GM18508 (cell line): Measurements from ENCODE around the gene SHMT1.
"Not testable (repeated sequence)": the region's sequence is repeated elsewhere in the genome, so short reads cannot be mapped to it uniquely, and the experiment has no call there.

Experiments used
- ATAC-seq: cut with Tn5 transposase; IDR thresholded peaks from one replicate; pipeline ENCODE4 v1.9.1; 2021; ENCODE audit warnings: moderate number of reproducible peaks; ENCODE audit not compliant: insufficient read depth, unreplicated experiment

The SHMT1 gene

GRCh38 chr17:18379246-18380146 is 16.1 kb upstream of the SHMT1 start:
- no peak for ATAC-seq

GRCh38 chr17:18378614-18379013 is 15.3 kb upstream of the SHMT1 start:
- not testable (repeated sequence) for ATAC-seq

GRCh38 chr17:18378205-18378505 is 14.8 kb upstream of the SHMT1 start:
- no peak for ATAC-seq

DNA sequence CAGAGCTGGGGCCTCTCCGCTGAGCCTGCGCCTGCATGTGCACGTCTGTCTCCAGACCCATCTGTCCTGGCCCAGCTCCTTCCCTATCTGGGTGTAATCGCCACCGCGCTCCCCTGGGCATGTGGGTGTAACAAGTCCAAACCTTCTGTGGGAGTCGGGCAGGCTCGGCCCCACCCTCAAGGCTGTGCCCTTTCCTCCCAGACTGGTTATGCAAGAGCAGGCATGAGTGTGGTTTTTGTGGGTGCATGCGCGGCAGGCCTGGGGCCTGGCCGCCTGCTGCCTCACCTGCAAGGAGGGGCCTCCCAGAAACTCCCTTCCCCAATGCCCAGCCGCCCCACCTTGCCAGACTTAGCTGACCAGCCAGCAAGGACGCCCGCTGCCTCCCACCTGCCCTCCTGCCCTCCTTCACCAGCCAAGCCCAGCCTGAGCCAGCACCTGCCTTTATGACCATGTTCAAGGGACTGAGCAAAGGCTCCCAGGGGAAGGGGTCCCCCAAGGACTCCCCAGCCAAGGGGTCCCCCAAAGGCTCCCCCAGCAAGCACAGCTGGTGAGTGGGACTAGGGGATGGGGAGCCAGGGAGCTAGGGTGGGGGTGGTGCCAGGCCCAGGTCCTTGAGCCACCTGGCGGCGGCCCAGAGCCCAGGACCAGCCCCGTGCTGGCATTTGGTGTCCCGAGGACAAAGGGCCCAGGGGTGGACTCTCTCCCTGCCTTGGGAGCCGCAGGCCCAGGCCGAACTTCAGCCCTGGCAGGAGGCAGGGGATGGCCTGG is 14.3 kb upstream of the SHMT1 start, which contains the start of gene EVPLL:
TSS of gene EVPLL (plus strand) at position 342 of the 768 bp plus-strand sequence. CDS start 3,160 bp downstream, outside the sequence.
- no peak for ATAC-seq

DNA sequence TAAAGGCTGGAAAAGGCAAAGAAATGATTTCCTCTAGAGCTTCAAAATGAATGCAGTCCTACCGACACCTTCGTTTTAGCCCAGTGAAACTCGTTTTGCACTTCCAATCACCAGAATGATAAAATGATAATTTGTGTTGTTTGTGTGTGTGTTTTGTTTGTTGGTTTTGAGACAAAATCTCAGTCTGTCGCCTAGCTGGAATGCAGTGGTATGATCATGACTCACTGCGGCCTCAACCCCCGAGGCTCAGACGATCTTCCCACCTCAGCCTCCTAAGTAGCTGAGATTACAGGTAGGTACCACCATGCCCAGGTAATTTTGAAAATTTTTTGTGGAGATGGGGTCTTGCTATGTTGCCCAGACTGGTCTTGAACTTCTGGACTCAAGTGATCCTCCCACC is 10.9 kb upstream of the SHMT1 start:
- ATAC-seq: no peak

- not testable (repeated sequence) for ATAC-seq
Observed at GRCh38 chr17:18373181-18373580, 9.8 kb upstream of the SHMT1 start.

- ATAC-seq: no peak
Observed at GRCh38 chr17:18371455-18371854, 8.1 kb upstream of the SHMT1 start.

DNA sequence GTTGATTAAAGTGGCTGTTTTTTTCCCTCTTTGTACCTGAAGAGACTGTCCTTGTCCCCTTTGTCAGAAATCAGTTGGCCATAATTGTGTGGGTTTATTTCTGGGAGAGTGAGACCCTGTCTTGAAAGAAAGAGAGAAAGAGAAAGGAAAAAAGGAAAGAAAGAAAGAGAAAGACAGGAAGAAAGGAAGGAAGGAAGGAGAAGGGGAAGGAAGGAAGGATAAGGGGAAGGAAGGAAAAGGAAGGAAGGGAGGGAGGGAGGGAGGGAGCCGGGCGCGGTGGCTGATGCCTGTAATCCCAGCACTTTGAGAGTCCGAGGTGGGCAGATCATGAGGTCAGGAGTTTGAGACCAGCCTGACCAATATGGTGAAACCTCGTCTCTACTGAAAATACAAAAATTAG is 7.4 kb upstream of the SHMT1 start:
- no peak for ATAC-seq

- no peak for ATAC-seq
Observed at GRCh38 chr17:18368946-18369345, 5.6 kb upstream of the SHMT1 start.

- ATAC-seq: no peak
Observed at GRCh38 chr17:18364166-18364565, 816 bp upstream of the SHMT1 start.

DNA sequence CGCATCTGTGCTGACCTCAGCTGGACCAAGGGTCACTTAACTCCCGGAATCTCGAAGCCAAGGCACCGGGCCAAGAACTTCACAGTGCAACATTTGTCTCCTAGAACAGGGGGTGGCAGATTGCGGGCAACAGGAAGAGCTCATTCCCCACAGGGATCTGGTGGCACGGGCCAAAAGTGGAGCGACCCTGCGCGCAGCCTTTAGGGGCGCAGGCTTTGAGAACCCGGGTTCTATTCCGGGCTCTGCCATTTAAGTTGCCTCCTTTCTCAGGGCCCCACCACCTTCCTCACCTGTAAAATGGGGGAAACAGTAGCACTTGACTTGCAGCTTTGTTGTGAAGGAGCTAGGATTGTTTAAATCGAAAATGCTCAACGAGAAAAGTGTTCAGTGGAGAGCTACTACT is 651 bp downstream of the SHMT1 start:
- ATAC-seq: no peak

DNA sequence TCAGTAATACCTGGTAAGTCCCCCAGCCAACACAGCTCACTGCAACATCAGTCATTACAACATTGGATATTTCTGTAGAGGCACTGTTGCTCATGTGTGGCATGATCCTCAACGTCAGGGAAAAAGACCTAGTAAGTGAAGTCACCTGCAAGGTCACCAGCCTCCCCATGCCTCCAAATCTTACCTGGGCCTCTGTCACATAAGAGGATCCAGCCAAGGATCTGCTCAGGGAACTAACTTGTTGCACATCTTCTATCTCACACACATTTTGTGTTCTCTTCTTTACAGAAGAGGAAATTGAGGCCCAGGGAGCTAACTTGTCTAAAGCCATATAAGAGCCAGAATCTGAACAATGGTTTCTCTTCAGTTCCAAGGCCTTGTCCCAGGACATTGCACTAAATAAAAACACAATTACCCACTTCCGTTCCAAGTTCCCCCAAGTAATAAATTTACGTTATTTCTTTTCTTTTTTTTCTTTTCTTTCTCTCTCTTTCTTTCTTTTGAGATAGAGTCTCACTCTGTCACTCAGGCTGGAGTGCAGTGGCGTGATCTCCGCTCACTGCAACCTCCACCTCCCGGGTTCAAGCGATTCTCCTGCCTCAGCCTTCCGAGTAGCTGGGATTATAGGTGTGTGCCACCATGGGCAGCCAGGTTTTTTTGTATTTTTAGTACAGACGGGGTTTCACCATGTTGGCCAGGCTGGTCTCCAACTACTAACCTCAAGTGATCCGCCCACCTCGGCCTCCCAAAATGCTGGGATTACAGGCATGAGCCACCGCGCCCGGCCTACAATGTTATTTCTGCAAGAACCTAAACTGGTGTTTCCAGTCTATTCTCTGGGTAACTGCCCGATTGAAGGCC is 1.3 kb downstream of the SHMT1 start:
- no peak for ATAC-seq

- no peak for ATAC-seq
Observed at GRCh38 chr17:18360518-18360917, 2.8 kb downstream of the SHMT1 start.

GRCh38 chr17:18356624-18357023 is 6.7 kb downstream of the SHMT1 start:
- ATAC-seq: no peak

DNA sequence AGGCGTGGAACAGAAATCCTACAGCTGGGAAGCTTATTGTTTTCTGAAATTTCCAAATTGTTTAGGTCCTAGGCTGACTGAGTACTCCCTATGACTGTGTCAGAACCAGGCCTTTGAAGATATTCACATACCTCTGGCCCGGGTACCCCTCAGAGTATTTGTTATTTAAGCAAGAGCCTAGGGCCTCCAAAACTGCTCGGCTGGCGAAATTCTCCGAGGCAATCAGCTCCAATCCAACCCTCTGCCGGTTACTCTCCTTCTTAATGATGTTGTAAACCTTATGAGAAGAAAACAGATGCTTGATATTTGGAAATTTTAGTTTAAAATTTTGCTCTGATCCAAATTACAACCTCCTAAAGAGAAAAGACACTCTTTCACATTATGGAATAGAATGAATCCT is 9.8 kb downstream of the SHMT1 start:
- ATAC-seq: no peak

- no peak for ATAC-seq
Observed at GRCh38 chr17:18344021-18344420, 19.3 kb downstream of the SHMT1 start.

- no peak for ATAC-seq
Observed at GRCh38 chr17:18339933-18340332, 23.4 kb downstream of the SHMT1 start.

GRCh38 chr17:18338158-18338557 is 25.2 kb downstream of the SHMT1 start:
- not testable (repeated sequence) for ATAC-seq

DNA sequence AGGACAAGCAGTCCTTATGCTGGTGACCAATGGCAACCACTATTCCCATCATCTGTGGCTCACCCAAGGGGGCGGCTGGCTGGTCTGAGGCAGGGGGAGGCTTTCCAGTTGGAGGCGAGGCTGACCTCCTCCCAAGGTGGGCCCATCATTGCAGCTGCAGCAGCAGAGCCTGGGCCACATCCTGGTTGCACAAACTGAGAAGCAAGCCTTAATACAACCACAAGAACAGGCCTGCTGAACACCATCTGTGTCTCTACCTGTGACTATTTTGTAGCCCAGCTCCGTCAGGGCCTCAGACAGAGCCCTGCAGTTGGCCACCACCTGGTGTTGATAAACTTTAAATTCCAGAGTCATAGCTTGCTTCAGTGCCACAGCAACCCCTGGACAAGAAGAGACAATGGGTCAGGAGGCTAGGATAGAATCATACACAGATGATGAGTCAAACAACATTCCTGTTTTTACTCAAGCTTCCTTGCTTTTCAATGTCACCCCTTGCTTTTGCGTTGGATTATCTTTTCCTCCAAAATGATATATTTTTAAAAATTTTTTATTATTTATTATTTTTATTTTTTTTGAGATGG is 30.4 kb downstream of the SHMT1 start:
- ATAC-seq: no peak

DNA sequence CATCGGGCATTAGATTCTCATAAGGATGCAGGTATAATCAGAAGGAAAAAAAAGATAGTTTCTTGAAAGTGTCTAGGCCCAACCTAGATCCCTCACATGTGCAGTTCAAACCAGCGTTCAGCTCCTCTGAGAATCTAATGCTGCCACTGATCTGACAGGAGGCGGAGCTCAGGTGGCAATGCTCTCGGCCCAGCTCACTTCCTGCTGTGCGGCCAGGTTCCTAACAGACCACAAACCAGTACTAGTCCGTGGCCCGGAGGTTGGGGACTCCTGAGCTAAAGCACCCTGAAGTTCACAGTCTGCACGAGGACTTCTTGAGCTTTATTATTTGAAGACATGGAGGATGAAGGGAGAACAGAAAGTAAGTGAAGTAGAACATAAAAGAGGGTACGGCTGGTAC is 31.5 kb downstream of the SHMT1 start:
- no peak for ATAC-seq
